DND-41 (cell line): ENCODE results near the gene TLR7.

Experiments
- CTCF ChIP-seq: IDR thresholded peaks from 2 replicates; pipeline ENCODE4 v1.5.1; 2012; ENCODE audit warnings: borderline replicate concordance, low read length, moderate library complexity, mild to moderate bottlenecking; ENCODE audit not compliant: poor library complexity, severe bottlenecking; ENCODE audit errors: extremely low read depth
- EZH2 ChIP-seq: IDR thresholded peaks from 3 replicates; pipeline ENCODE4 v1.6.1; 2012; ENCODE audit warnings: borderline replicate concordance, low read depth, mild to moderate bottlenecking, moderate library complexity, low read length, inconsistent platforms; ENCODE audit not compliant: severe bottlenecking

GRCh38 chrX:12921886-12922598 is 55.2 kb downstream of the TLR7 start:
- TF ChIP-seq CTCF (no peak), EZH2 (no peak)
